K562 (cell line): ENCODE data around the gene CREB3L4. TPM values are rescaled to one million over a fixed set of nuclear protein-coding genes. Genes with fewer than 3 reads are reported as not detected.

Experiments used
- BRD9 ChIP-seq: fragments of 450-650 bp; IDR thresholded peaks from 2 replicates; pipeline ENCODE4 v1.6.1; 2018; ENCODE audit warnings: low read depth; ENCODE audit not compliant: partially characterized antibody
- CBX5 ChIP-seq: IDR thresholded peaks from 2 replicates; pipeline ENCODE4 v1.6.1; 2014; ENCODE audit warnings: low read depth, borderline replicate concordance
- LARP7 ChIP-seq: fragments of 450-650 bp; IDR thresholded peaks from 2 replicates; pipeline ENCODE4 v1.6.1; 2016
- PHF8 ChIP-seq: fragments of 200-600 bp; sonication (generic); IDR thresholded peaks from 2 replicates; pipeline ENCODE4 v1.6.1; 2012; ENCODE audit warnings: mixed run types, mild to moderate bottlenecking, inconsistent platforms, low read length, moderate library complexity, borderline replicate concordance
- RBBP5 ChIP-seq: fragments of 200-600 bp; sonication (generic); IDR thresholded peaks from 2 replicates; pipeline ENCODE4 v1.6.1; 2012; ENCODE audit warnings: borderline replicate concordance, mild to moderate bottlenecking, low read length, control low read depth, inconsistent platforms; ENCODE audit not compliant: insufficient read depth, poor library complexity, severe bottlenecking
- ZNF551 ChIP-seq: fragments of 250-450 bp; sonication (Bioruptor Pico); IDR thresholded peaks from 2 replicates; pipeline ENCODE4 v1.5.0; 2021; ENCODE audit warnings: mild to moderate bottlenecking, moderate library complexity
- polyA plus RNA-seq, 8 experiments: library from polyadenylated mRNA; depleted of rRNA in 4 of 8; stranded (reverse) in 5 of 8; unstranded in 3 of 8; fragments of >200 nt; fragmentation: Nextera tagmentation in 2 of 8; fragmentation: Illumina TruSeq in 1 of 8; extraction: Ambion mirVana in 2 of 8; extraction: Trizol in 1 of 8; gene quantifications; 2 replicates each; pipeline versions ENCODE4 v1.2.1 to v1.2.3, GENCODE V29; 2011 to 2014; ENCODE audit warnings: inconsistent platforms in 1 of 8, missing spikeins in 1 of 8
- total RNA-seq, 7 experiments: library from RNA; depleted of rRNA in 6 of 7; stranded (reverse); fragments of >200 nt in 6 of 7; fragmentation: Illumina TruSeq in 2 of 7; extraction: Trizol in 2 of 7; gene quantifications; 2 replicates each; pipeline versions ENCODE4 v1.2.1 to v1.2.3, GENCODE V29; 2011 to 2021; ENCODE audit warnings: low replicate concordance in 1 of 7
- TF ChIP-seq, protein P1 (sequence below): sonication (generic); formaldehyde crosslinking; IDR thresholded peaks from 2 replicates; pipeline ENCODE4 v1.8.1; 2023; ENCODE audit warnings: mild to moderate bottlenecking, missing genetic modification reagents, moderate library complexity
- TF ChIP-seq, protein P2 (sequence below), 2 experiments: IDR thresholded peaks in 1 of 2; conservative IDR thresholded peaks in 1 of 2; 2 replicates each; pipeline ENCODE4 v1.6.1; 2016; ENCODE audit warnings: low read depth in 2 of 2, mild to moderate bottlenecking in 1 of 2, missing compliant biosample characterization in 1 of 2, missing genetic modification characterization in 1 of 2, moderate library complexity in 1 of 2
- TF ChIP-seq, protein P3 (sequence below): sonication (generic); formaldehyde crosslinking; IDR thresholded peaks from 2 replicates; pipeline ENCODE4 v1.8.1; 2023; ENCODE audit warnings: mild to moderate bottlenecking, missing genetic modification reagents
- TF ChIP-seq, protein P4 (sequence below), 2 experiments: IDR thresholded peaks; 2 replicates each; pipeline ENCODE4 v1.6.1; 2012; ENCODE audit warnings: improper control_type of control experiment in 2 of 2, low read depth in 2 of 2, low read length in 2 of 2, borderline replicate concordance in 1 of 2
- TF ChIP-seq, protein P5 (sequence below): sonication (generic); formaldehyde crosslinking; IDR thresholded peaks from 2 replicates; pipeline ENCODE4 v1.8.0; 2022; ENCODE audit warnings: mild to moderate bottlenecking, missing genetic modification reagents
- TF ChIP-seq, protein P6 (sequence below): fragments of 450-650 bp; IDR thresholded peaks from 2 replicates; pipeline ENCODE4 v1.6.1; 2014; ENCODE audit warnings: low read depth, mild to moderate bottlenecking, moderate library complexity, borderline replicate concordance

The CREB3L4 gene
- total and polyA plus RNA-seq, 9 of the 15 experiments (the other 6 are each of a cell fraction or from before 2014, with no cell fraction given) = 9.9 to 18.6 (median 13.9) TPM

DNA sequence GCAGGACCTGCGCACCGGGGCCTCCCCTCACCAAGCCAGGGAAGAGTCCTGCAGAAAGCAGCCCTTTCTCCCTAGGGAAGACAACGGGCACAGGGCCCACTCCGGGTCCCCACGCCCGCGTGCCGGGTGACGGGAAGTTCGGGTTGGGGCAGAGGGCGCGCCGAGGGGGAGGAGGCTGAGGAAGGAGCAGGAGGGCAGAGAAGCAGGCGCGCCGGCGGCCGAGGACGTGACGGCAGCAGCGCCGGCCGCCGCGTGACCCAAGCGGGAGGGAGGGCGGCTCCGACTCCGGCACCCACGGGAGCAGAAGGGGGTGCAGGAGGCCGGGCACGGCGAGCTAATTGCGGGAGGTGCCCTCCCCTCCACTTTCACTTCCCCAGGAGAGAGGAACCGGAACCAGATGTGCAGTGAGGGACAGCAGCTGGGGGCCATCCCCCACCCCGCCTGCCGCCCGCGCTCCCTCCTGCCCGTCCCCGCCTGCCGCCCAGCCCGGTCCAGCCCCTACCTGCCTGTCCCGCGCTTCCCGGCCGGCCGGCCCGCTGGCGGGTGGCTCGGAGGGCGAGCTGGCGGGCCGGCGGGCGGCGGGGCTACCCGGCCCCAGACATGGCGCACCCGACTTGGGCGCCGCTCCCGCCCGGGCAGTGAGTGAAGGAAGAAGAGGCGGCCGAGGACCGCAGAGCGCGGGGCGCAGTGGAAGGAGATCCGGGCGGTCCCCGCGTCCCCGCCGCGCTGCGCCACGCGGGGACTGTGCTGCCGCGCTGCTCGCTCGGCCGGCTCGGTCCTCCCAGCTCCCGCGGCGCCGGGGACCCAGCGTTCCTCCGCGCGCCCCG, 21.7 kb upstream of the CREB3L4 start (continued):
- TF ChIP-seq BRD9 (no peak), LARP7 (no peak), PHF8 (peak; percentile 62; the same call in 1 of the 2 replicates), CBX5 (no peak), RBBP5 (peak; percentile 83), ZNF551 (CRISPR knock-in tag) (no peak)
- TF ChIP-seq, protein P1, sequence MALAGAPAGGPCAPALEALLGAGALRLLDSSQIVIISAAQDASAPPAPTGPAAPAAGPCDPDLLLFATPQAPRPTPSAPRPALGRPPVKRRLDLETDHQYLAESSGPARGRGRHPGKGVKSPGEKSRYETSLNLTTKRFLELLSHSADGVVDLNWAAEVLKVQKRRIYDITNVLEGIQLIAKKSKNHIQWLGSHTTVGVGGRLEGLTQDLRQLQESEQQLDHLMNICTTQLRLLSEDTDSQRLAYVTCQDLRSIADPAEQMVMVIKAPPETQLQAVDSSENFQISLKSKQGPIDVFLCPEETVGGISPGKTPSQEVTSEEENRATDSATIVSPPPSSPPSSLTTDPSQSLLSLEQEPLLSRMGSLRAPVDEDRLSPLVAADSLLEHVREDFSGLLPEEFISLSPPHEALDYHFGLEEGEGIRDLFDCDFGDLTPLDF (CRISPR knock-in tag) = no peak
- TF ChIP-seq, protein P2, sequence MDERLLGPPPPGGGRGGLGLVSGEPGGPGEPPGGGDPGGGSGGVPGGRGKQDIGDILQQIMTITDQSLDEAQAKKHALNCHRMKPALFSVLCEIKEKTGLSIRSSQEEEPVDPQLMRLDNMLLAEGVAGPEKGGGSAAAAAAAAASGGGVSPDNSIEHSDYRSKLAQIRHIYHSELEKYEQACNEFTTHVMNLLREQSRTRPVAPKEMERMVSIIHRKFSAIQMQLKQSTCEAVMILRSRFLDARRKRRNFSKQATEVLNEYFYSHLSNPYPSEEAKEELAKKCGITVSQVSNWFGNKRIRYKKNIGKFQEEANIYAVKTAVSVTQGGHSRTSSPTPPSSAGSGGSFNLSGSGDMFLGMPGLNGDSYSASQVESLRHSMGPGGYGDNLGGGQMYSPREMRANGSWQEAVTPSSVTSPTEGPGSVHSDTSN (CRISPR knock-in tag; IDR thresholded peaks at IDR 0.05; ENCODE audit: low read depth) = no peak
- TF ChIP-seq, protein P2 (tag; conservative IDR thresholded peaks at IDR 0.05; ENCODE audit: low read depth) = no peak
- TF ChIP-seq, protein P3, sequence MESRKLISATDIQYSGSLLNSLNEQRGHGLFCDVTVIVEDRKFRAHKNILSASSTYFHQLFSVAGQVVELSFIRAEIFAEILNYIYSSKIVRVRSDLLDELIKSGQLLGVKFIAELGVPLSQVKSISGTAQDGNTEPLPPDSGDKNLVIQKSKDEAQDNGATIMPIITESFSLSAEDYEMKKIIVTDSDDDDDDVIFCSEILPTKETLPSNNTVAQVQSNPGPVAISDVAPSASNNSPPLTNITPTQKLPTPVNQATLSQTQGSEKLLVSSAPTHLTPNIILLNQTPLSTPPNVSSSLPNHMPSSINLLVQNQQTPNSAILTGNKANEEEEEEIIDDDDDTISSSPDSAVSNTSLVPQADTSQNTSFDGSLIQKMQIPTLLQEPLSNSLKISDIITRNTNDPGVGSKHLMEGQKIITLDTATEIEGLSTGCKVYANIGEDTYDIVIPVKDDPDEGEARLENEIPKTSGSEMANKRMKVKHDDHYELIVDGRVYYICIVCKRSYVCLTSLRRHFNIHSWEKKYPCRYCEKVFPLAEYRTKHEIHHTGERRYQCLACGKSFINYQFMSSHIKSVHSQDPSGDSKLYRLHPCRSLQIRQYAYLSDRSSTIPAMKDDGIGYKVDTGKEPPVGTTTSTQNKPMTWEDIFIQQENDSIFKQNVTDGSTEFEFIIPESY (CRISPR knock-in tag) = 0 out of 2 replicates have a peak, but pooled peaks have one; percentile 32
- TF ChIP-seq, protein P4, sequence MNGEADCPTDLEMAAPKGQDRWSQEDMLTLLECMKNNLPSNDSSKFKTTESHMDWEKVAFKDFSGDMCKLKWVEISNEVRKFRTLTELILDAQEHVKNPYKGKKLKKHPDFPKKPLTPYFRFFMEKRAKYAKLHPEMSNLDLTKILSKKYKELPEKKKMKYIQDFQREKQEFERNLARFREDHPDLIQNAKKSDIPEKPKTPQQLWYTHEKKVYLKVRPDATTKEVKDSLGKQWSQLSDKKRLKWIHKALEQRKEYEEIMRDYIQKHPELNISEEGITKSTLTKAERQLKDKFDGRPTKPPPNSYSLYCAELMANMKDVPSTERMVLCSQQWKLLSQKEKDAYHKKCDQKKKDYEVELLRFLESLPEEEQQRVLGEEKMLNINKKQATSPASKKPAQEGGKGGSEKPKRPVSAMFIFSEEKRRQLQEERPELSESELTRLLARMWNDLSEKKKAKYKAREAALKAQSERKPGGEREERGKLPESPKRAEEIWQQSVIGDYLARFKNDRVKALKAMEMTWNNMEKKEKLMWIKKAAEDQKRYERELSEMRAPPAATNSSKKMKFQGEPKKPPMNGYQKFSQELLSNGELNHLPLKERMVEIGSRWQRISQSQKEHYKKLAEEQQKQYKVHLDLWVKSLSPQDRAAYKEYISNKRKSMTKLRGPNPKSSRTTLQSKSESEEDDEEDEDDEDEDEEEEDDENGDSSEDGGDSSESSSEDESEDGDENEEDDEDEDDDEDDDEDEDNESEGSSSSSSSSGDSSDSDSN (IDR thresholded peaks at IDR 0.05; ENCODE audit: borderline replicate concordance in 1 of 2, low read depth in 2 of 2, low read length in 2 of 2) = peak in 1 of 2 experiments; percentile 72; a peak in 2 of 4 replicates
- TF ChIP-seq, protein P5, sequence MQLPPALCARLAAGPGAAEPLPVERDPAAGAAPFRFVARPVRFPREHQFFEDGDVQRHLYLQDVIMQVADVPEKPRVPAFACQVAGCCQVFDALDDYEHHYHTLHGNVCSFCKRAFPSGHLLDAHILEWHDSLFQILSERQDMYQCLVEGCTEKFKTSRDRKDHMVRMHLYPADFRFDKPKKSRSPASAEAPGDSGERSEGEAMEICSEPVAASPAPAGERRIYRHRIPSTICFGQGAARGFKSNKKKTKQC (CRISPR knock-in tag) = peak; percentile 44; the same call in 1 of the 2 replicates
- TF ChIP-seq, protein P6, sequence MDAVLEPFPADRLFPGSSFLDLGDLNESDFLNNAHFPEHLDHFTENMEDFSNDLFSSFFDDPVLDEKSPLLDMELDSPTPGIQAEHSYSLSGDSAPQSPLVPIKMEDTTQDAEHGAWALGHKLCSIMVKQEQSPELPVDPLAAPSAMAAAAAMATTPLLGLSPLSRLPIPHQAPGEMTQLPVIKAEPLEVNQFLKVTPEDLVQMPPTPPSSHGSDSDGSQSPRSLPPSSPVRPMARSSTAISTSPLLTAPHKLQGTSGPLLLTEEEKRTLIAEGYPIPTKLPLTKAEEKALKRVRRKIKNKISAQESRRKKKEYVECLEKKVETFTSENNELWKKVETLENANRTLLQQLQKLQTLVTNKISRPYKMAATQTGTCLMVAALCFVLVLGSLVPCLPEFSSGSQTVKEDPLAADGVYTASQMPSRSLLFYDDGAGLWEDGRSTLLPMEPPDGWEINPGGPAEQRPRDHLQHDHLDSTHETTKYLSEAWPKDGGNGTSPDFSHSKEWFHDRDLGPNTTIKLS = 0 out of 2 replicates have a peak, but pooled peaks have one; percentile 11
